ENCODE results near the gene PDE4B.
"Not testable (repeated sequence)": the region's sequence is repeated elsewhere in the genome, so short reads cannot be mapped to it uniquely, and the experiment has no call there.

Gene PDE4B

DNA sequence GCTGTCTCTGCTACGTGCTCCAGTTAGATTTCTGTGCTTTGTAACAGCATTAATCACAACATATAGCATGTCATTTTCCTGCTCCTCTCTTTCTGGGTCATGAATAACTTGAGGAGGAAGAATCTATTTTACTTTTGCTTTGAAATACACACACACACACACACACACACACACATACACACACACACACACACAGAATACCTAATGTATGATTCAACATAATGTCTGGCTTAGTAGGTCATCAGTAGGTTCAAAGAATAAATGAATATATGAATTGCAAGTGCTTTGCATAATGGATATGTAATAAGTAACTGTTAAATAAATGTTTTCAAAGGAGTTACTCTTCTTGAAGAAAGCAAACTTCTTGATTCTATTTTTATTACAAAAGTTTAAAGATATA, 249.0 kb downstream of the PDE4B start:
- no peaks in the 10 kb centered on the region for H3K9me3 ChIP-seq (ENCODE audit: control insufficient read depth, insufficient read depth, low read length)
- no peak for DNase-seq (ENCODE audit: low read depth, low spot score)
- no peak overlapping the region for H3K4me3 ChIP-seq (ENCODE audit: low read length)
- H3K4me1 ChIP-seq (ENCODE audit: control insufficient read depth, insufficient read depth, low read length), result no peaks in the 10 kb centered on the region
- no CpG with 5 or more reads among the region's 1 CpG for WGBS (ENCODE audit: insufficient coverage, insufficient read length)
- no peaks in the 10 kb centered on the region for H3K36me3 ChIP-seq (ENCODE audit: control insufficient read depth, insufficient read depth, low read length)
- H3K27me3 ChIP-seq (ENCODE audit: control insufficient read depth, insufficient read depth, low read length), result no peaks in the 10 kb centered on the region
- no peak overlapping the region for H3K27ac ChIP-seq (ENCODE audit: low read length)

DNA sequence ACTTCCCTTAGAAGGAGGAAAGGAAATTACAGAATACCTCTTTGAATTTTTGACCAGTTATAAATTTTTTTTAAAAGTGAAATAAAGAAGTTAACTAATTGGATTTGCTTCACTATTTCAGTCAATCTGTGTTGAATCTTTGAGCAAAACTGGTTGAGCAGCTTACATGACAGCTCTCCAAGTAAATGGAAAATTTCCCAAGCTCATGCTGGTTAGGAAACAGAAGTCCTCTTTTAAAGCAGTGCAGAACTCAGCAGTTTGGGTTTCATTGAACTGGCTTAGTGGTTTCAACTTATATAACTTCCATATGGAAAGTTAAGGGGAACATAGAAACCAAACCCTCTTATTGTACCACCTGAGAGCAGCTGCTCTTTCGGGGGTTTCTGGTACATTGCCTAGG, 250.5 kb downstream of the PDE4B start:
- H3K4me1 ChIP-seq (ENCODE audit: control insufficient read depth, insufficient read depth, low read length), result no peaks in the 10 kb centered on the region

DNA sequence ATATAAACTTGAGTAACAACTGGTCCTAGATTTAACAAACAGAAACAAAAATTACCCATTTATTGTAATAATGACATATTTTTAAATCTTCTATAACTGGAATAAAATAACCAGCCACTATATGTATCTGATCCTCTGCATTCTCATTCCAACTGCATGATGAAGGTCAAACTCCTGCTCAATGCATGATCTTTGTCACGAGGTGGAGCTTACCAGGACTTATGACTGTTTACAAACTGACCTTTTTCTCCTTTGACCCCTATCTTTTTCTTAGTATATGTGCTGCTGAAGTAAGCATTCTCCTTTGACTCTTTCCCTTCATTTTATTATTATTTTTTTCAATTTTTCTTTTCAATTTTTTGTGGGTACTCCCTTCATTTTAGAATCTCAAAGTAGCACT, 252.2 kb downstream of the PDE4B start:
- no peaks in the 10 kb centered on the region for H3K27me3 ChIP-seq (ENCODE audit: control insufficient read depth, insufficient read depth, low read length)
- no peaks in the 10 kb centered on the region for H3K36me3 ChIP-seq (ENCODE audit: control insufficient read depth, insufficient read depth, low read length)
- H3K4me1 ChIP-seq (ENCODE audit: control insufficient read depth, insufficient read depth, low read length), result no peaks in the 10 kb centered on the region
- H3K4me3 ChIP-seq (ENCODE audit: low read length), result no peak overlapping the region
- no CpG with 5 or more reads among the region's 1 CpG for WGBS (ENCODE audit: insufficient coverage, insufficient read length)
- H3K9me3 ChIP-seq (ENCODE audit: control insufficient read depth, insufficient read depth, low read length), result no peaks in the 10 kb centered on the region
- DNase-seq (ENCODE audit: low read depth, low spot score), result no peak
- H3K27ac ChIP-seq (ENCODE audit: low read length), result no peak overlapping the region

More for the DNA sequence above, 250.5 kb downstream of the PDE4B start:
- no CpG with 5 or more reads among the region's 1 CpG for WGBS (ENCODE audit: insufficient coverage, insufficient read length)
- Histone ChIP-seq H3K4me3 (ENCODE audit: low read length) (no peak overlapping the region), H3K9me3 (ENCODE audit: control insufficient read depth, insufficient read depth, low read length) (no peaks in the 10 kb centered on the region), H3K27ac (ENCODE audit: low read length) (no peak overlapping the region), H3K36me3 (ENCODE audit: control insufficient read depth, insufficient read depth, low read length) (no peaks in the 10 kb centered on the region), H3K27me3 (ENCODE audit: control insufficient read depth, insufficient read depth, low read length) (no peaks in the 10 kb centered on the region)
- DNase-seq (ENCODE audit: low read depth, low spot score), result no peak

DNA sequence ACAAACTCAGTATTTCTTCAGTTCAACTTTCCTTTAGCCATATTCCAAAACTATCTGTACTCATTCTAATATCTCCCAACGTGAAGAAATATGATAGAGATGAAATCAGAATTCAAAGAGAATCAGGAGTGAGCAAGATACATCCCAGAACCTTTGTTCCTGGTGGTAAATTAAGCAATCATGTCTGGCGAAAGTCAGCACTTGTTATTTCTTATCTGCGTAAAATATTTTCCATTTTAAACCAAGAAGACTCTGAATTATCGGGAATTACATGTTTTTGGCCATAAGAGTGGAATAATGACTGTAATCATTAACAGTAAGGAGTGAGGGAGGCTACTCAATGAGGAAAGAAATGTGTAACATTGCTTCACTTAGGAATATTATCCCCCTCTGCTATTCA, 253.7 kb downstream of the PDE4B start:
- Histone ChIP-seq H3K4me1 (ENCODE audit: control insufficient read depth, insufficient read depth, low read length) (no peaks in the 10 kb centered on the region), H3K27me3 (ENCODE audit: control insufficient read depth, insufficient read depth, low read length) (no peaks in the 10 kb centered on the region), H3K9me3 (ENCODE audit: control insufficient read depth, insufficient read depth, low read length) (no peaks in the 10 kb centered on the region), H3K36me3 (ENCODE audit: control insufficient read depth, insufficient read depth, low read length) (no peaks in the 10 kb centered on the region), H3K4me3 (ENCODE audit: low read length) (no peak overlapping the region), H3K27ac (ENCODE audit: low read length) (no peak overlapping the region)
- no CpG with 5 or more reads among the region's 4 CpGs for WGBS (ENCODE audit: insufficient coverage, insufficient read length)
- no peak for DNase-seq (ENCODE audit: low read depth, low spot score)

DNA sequence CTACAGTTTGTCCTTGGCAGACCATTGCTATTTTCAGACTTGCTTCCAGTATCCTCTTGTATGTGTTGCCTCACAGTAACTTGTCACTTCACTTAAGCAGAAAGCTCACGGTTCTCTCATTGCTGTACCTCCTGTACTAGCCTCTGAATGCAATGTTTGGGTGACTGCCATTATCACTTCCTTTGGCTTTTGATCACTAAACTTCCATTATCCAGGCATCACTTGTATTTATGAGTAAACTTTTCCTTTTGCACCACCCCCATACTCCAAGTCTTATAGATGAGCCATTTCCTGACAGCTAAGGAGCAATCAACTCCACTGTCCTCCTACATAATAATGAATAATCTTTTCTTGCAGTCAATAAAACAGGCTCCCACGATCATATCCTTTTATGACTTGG, 255.3 kb downstream of the PDE4B start:
- H3K27ac ChIP-seq (ENCODE audit: low read length), result no peak overlapping the region
- no peaks in the 10 kb centered on the region for H3K27me3 ChIP-seq (ENCODE audit: control insufficient read depth, insufficient read depth, low read length)
- H3K4me1 ChIP-seq (ENCODE audit: control insufficient read depth, insufficient read depth, low read length), result no peaks in the 10 kb centered on the region
- no peak overlapping the region for H3K4me3 ChIP-seq (ENCODE audit: low read length)
- no peak for DNase-seq (ENCODE audit: low read depth, low spot score)
- no peaks in the 10 kb centered on the region for H3K36me3 ChIP-seq (ENCODE audit: control insufficient read depth, insufficient read depth, low read length)
- WGBS (ENCODE audit: insufficient coverage, insufficient read length), result no CpG with 5 or more reads among the region's 2 CpGs
- no peaks in the 10 kb centered on the region for H3K9me3 ChIP-seq (ENCODE audit: control insufficient read depth, insufficient read depth, low read length)

DNA sequence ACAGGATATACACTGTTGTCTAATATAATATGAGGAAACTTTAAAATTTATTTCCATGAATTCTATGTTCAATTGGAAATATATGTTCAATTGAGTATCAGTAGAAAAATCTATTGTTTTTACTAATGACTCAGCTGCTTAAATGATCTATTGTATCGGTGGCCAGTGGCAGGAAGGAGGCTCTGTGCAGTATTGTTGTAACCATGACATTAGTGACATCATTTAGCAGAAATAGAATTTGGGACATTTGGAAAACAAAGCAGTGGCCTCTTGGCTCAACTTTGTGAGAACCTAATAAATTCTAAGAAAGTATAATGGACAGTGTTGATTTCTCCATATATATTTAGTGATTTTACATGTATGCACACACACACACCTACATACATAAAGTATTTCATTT, 257.4 kb downstream of the PDE4B start:
- Histone ChIP-seq H3K9me3 (ENCODE audit: control insufficient read depth, insufficient read depth, low read length) (no peaks in the 10 kb centered on the region), H3K36me3 (ENCODE audit: control insufficient read depth, insufficient read depth, low read length) (no peaks in the 10 kb centered on the region), H3K27me3 (ENCODE audit: control insufficient read depth, insufficient read depth, low read length) (no peaks in the 10 kb centered on the region), H3K4me3 (ENCODE audit: low read length) (no peak overlapping the region), H3K27ac (ENCODE audit: low read length) (no peak overlapping the region), H3K4me1 (ENCODE audit: control insufficient read depth, insufficient read depth, low read length) (no peaks in the 10 kb centered on the region)
- no CpG with 5 or more reads among the region's 1 CpG for WGBS (ENCODE audit: insufficient coverage, insufficient read length)
- DNase-seq (ENCODE audit: low read depth, low spot score), result no peak

DNA sequence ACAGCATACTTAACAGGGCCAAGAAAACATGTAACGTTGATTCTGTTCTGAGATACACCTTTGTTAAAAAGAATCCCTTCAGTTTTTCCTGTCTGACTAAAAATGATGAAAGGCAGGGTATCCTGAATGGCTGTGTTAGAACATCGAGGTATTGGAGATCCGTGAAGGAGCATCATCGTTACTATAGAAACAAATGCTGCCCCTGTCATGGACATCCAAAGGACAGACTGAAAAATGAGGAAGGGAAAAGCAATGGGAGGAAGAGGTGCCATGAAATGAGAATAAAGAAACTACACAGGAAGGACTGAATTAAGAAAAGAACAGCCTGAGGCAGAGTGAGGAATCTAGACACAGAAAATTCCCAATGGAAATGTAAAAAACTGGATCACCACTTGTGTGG, 257.9 kb downstream of the PDE4B start:
- Histone ChIP-seq H3K27me3 (ENCODE audit: control insufficient read depth, insufficient read depth, low read length) (no peaks in the 10 kb centered on the region), H3K4me3 (ENCODE audit: low read length) (no peak overlapping the region), H3K27ac (ENCODE audit: low read length) (no peak overlapping the region), H3K36me3 (ENCODE audit: control insufficient read depth, insufficient read depth, low read length) (no peaks in the 10 kb centered on the region), H3K9me3 (ENCODE audit: control insufficient read depth, insufficient read depth, low read length) (no peaks in the 10 kb centered on the region), H3K4me1 (ENCODE audit: control insufficient read depth, insufficient read depth, low read length) (no peaks in the 10 kb centered on the region)
- no peak for DNase-seq (ENCODE audit: low read depth, low spot score)
- WGBS (ENCODE audit: insufficient coverage, insufficient read length), result no CpG with 5 or more reads among the region's 4 CpGs

DNA sequence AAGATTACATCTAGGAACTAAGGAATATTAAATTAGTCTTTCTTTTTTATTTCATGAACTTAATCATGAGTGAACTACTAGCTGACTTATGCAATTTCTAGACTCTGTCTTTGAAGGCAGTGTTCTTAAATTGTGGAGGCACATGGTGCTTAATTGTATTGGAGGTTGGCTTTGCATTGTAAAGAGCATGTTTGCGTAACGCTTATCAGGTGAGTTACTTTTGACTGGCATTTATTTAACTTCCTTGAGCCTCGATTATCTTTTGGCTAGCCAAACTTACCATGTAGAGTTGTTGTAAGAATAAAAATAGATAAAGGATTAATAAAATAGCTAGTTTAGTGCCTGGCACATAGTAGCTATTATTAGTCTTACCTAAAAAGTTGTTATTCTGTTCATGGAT, 262.4 kb downstream of the PDE4B start:
- Histone ChIP-seq H3K9me3 (ENCODE audit: control insufficient read depth, insufficient read depth, low read length) (no peaks in the 10 kb centered on the region), H3K27me3 (ENCODE audit: control insufficient read depth, insufficient read depth, low read length) (no peaks in the 10 kb centered on the region), H3K27ac (ENCODE audit: low read length) (no peak overlapping the region), H3K4me1 (ENCODE audit: control insufficient read depth, insufficient read depth, low read length) (no peaks in the 10 kb centered on the region), H3K4me3 (ENCODE audit: low read length) (no peak overlapping the region), H3K36me3 (ENCODE audit: control insufficient read depth, insufficient read depth, low read length) (no peaks in the 10 kb centered on the region)
- WGBS (ENCODE audit: insufficient coverage, insufficient read length), result no CpG with 5 or more reads among the region's 3 CpGs
- no peak for DNase-seq (ENCODE audit: low read depth, low spot score)

DNA sequence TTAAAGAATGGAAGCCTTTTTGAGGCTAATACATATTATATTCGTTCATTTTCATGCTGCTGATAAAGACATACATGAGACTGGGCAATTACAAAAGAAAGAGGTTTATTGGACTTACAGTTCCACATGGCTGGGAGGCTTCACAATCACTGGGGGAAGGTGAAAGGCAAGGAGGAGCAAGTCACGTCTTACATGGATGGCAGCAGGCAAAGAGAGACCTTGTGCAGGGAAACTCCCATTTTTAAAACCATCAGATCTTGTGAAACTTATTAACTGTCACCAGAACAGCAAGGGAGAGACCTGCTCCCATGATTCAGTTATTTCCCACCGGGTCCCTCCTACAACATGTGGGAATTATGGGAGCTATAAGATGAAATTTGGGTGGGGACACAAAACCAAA, 264.8 kb downstream of the PDE4B start:
- not testable (repeated sequence) for H3K4me3 ChIP-seq (ENCODE audit: low read length); H3K27me3 ChIP-seq (ENCODE audit: control insufficient read depth, insufficient read depth, low read length); H3K27ac ChIP-seq (ENCODE audit: low read length); H3K36me3 ChIP-seq (ENCODE audit: control insufficient read depth, insufficient read depth, low read length); H3K4me1 ChIP-seq (ENCODE audit: control insufficient read depth, insufficient read depth, low read length); H3K9me3 ChIP-seq (ENCODE audit: control insufficient read depth, insufficient read depth, low read length); DNase-seq (ENCODE audit: low read depth, low spot score)
- no CpG with 5 or more reads among the region's 3 CpGs for WGBS (ENCODE audit: insufficient coverage, insufficient read length)

DNA sequence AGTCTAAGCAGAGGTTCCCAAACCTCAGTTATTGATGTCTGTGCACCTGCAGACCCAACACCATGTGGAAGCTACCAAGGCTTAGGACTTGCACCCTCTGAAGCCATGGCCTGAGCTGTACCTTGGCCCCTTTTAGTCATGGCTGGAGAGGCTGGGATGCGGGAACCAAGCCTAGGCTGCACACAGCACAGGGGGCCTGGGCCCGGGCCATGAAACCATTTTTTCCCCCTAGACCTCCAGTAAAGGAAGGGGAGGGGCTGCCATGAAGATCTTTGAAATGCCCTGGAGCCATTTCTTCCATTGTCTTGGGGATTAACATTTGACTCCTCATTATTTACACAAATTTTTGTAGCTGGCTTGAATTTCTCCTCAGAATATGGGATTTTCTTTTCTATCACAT, 265.9 kb downstream of the PDE4B start:
- DNase-seq (ENCODE audit: low read depth, low spot score), result no peak
- no CpG with 5 or more reads among the region's 2 CpGs for WGBS (ENCODE audit: insufficient coverage, insufficient read length)

DNA sequence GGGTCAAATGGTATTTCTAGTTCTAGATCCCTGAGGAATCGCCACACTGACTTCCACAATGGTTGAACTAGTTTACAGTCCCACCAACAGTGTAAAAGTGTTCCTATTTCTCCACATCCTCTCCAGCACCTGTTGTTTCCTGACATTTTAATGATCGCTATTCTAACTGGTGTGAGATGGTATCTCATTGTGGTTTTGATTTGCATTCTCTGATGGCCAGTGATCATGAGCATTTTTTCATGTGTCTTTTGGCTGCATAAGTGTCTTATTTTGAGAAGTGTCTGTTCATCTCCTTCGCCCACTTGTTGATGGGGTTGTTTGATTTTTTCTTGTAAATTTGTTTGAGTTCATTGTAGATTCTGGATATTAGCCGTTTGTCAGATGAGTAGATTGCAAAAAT, 274.5 kb downstream of the PDE4B start:
- not testable (repeated sequence) for DNase-seq (ENCODE audit: low read depth, low spot score); H3K27ac ChIP-seq (ENCODE audit: low read length); H3K4me3 ChIP-seq (ENCODE audit: low read length); H3K36me3 ChIP-seq (ENCODE audit: control insufficient read depth, insufficient read depth, low read length); H3K9me3 ChIP-seq (ENCODE audit: control insufficient read depth, insufficient read depth, low read length); H3K4me1 ChIP-seq (ENCODE audit: control insufficient read depth, insufficient read depth, low read length); H3K27me3 ChIP-seq (ENCODE audit: control insufficient read depth, insufficient read depth, low read length)
- WGBS (ENCODE audit: insufficient coverage, insufficient read length), result no CpG with 5 or more reads among the region's 4 CpGs

More for the DNA sequence above, 265.9 kb downstream of the PDE4B start:
- no peaks in the 10 kb centered on the region for H3K4me1 ChIP-seq (ENCODE audit: control insufficient read depth, insufficient read depth, low read length)
- H3K4me3 ChIP-seq (ENCODE audit: low read length), result no peak overlapping the region
- H3K36me3 ChIP-seq (ENCODE audit: control insufficient read depth, insufficient read depth, low read length), result no peaks in the 10 kb centered on the region
- no peaks in the 10 kb centered on the region for H3K9me3 ChIP-seq (ENCODE audit: control insufficient read depth, insufficient read depth, low read length)
- no peak overlapping the region for H3K27ac ChIP-seq (ENCODE audit: low read length)
- H3K27me3 ChIP-seq (ENCODE audit: control insufficient read depth, insufficient read depth, low read length), result no peaks in the 10 kb centered on the region
